HUES6 (cell line): ENCODE measurements around the gene ZDHHC15.
"Not testable (repeated sequence)": the region's sequence is repeated elsewhere in the genome, so short reads cannot be mapped to it uniquely, and the experiment has no call there.

Experiments
- H3K27ac ChIP-seq: 2 replicates; pipeline ENCODE4 v1.7.0; 2013; ENCODE audit warnings: low read depth, mild to moderate bottlenecking, low read length, inconsistent platforms
- H3K27me3 ChIP-seq: 2 replicates; pipeline ENCODE4 v1.6.1; 2013; ENCODE audit warnings: low read length; ENCODE audit not compliant: control insufficient read depth, insufficient read depth
- H3K36me3 ChIP-seq: 2 replicates; pipeline ENCODE4 v1.6.1; 2013; ENCODE audit warnings: low read length; ENCODE audit not compliant: control insufficient read depth, insufficient read depth
- H3K4me1 ChIP-seq: 2 replicates; pipeline ENCODE4 v1.6.1; 2013; ENCODE audit warnings: low read length; ENCODE audit not compliant: control insufficient read depth, insufficient read depth
- H3K4me3 ChIP-seq: 2 replicates; pipeline ENCODE4 v1.5.1; 2013; ENCODE audit warnings: low read depth, low read length
- H3K9ac ChIP-seq: one replicate; pipeline ENCODE4 v1.6.1; 2013; ENCODE audit warnings: mild to moderate bottlenecking, low read length
- H3K9me3 ChIP-seq: 2 replicates; pipeline ENCODE4 v1.6.1; 2013; ENCODE audit warnings: low read depth, low read length; ENCODE audit not compliant: control insufficient read depth, insufficient read depth

The ZDHHC15 gene, protein sequence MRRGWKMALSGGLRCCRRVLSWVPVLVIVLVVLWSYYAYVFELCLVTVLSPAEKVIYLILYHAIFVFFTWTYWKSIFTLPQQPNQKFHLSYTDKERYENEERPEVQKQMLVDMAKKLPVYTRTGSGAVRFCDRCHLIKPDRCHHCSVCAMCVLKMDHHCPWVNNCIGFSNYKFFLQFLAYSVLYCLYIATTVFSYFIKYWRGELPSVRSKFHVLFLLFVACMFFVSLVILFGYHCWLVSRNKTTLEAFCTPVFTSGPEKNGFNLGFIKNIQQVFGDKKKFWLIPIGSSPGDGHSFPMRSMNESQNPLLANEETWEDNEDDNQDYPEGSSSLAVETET

DNA sequence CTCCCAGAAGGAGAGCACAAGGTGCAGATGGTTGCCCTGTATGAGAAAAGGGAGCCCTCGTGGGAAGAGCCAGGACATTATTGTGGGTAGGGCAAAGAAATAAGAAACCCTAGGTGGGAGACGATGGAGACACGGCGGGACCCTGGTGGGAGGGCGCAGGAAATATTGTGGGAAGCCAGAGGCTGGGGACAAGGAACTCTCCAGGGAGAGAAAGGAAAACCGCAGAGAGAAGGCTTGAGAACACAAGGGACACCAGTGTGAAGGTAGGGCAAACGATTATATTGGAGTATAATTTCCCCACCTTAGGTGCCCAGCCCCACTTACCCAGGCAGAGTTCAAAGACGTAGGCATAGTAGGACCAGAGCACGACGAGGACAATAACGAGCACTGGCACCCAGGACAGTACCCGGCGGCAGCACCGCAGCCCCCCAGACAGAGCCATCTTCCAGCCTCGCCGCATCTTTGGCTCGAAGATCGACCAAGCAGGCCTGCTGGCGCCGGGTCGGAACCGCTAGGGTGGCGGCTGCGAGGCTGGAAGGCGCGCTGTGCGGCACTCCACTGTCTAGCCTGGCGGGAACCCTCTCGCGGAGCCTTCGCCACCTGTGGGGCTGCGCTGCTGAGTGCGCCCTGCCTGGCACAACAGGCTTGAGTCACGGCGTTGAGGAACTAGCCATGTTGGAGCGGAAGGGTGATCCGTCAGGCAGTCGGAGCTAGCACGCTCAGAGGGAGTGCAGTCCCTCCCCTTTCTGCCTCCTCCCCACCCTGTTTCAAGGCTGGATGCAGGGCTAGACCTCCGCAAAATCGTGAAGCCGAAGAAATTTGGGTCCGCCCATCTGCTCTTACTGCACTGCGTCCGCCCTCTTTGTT is at the start of gene ZDHHC15:
Gene ZDHHC15 (minus strand): TSS at position 473 of the 867 bp plus-strand sequence. CDS start 13 bp downstream, at position 460.
- no peaks in the 10 kb centered on the region for H3K4me1 ChIP-seq
- peak within 1 kb of the TSS; percentile 79 for H3K9ac ChIP-seq
- peak within 1 kb of the TSS; percentile 90 for H3K4me3 ChIP-seq
- H3K36me3 ChIP-seq, result no peaks in the 10 kb centered on the region
- no peaks in the 10 kb centered on the region for H3K27me3 ChIP-seq
- H3K27ac ChIP-seq, result no peak within 1 kb of the TSS
- H3K9me3 ChIP-seq, result peaks cover 12% of the 10 kb centered on the region; the same call in 1 of the 2 replicates

DNA sequence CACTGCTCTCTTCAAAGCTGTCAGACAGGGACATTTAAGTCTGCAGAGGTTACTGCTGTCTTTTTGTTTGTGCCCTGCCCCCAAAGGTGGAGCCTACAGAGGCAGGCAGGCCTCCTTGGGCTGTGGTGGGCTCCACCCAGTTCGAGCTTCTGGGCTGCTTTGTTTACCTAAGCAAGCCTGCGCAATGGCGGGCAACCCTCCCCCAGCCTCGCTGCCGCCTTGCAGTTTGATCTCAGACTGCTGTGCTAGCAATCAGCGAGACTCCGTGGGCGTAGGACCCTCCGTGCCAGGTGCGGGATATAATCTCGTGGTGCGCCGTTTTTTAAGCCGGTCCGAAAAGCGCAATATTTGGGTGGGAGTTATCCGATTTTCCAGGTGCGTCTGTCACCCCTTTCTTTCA is 37.7 kb upstream of the ZDHHC15 start:
- not testable (repeated sequence) for H3K9me3 ChIP-seq, H3K36me3 ChIP-seq, H3K4me1 ChIP-seq, H3K9ac ChIP-seq, H3K27me3 ChIP-seq, H3K4me3 ChIP-seq, H3K27ac ChIP-seq

DNA sequence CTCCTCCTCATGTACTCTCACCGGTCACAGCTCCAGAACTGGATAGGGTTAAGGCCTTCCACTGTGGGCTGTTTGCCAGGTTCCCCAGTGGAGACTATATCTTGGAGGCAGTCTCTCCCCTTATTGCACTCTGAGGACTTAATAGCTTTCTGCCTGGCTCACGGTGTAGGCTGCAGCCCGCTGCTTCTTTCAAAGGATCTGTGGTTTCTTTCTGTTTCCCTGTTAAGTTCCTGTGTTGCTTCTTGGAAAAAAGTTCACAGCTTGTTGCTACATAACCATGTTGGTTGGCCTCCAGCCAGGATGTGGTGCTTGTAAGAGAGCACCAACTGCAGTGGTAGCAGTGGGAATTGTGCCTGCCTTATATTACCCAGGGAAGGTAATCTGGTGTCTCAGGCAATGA is 24.9 kb upstream of the ZDHHC15 start:
- H3K9ac ChIP-seq, result no peak overlapping the region
- peaks cover 14% of the 10 kb centered on the region; the same call in 1 of the 2 replicates for H3K9me3 ChIP-seq
- no peaks in the 10 kb centered on the region for H3K4me1 ChIP-seq
- H3K36me3 ChIP-seq, result no peaks in the 10 kb centered on the region
- no peak overlapping the region for H3K27ac ChIP-seq
- no peaks in the 10 kb centered on the region for H3K27me3 ChIP-seq
- H3K4me3 ChIP-seq, result no peak overlapping the region

DNA sequence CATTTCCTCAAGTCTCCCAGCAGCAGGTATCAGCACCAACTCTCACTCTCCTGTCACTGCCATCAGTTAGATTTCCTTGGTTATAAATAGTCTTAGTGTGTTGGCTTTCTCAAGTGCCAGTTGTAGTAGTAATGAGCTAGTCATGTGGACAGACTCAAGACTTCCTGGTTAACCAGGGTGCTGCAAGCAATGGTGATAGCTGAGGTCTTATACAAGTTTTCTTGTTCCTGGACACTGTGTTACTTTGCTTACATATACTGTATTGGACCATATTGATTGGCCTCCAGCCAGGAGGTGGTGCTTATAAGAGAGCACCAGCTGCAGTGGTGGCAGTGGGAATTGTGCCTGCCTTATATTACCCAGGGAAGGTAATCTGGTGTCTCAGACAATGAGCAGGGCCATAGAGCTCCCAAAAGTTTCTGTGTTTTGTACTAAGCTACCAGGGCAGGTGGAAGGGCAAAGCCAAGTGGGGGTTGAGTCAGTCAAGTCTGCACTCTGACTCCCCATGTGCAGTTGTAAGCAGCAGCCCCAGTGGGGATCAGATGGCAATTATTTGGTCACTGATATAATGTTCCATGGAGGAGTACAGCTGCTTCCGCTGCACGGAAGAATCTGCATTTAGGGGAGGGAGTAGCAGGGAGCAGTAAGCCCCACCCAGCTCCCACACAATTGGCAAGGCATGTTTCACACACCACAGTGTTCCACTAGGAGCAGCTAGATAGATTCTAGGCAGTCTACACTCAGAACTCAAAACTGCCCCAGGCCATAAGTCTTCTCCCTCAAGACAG is 24.1 kb upstream of the ZDHHC15 start:
- Histone ChIP-seq H3K4me1 (peaks cover 2% of the 10 kb centered on the region; the same call in 1 of the 2 replicates), H3K27ac (no peak overlapping the region)

DNA sequence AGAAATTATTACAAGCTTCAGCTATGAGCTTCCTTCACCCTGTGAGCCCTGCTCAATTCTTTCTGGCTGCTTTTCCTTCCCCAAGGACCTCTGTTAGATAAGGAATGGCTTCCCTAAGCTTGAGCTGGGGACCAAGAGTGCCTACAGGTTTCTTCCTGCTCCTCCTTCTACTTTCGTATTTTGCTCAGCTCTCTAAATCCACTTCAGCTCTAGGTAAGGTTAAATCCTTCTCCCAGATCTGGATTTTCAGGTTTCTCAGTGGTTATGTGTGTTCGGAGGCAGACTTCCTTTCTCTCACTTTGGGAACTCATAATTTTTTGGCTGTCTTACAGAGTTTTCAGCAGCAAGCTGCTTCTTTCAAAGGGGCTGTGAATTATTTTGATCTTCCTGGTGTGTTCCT is 21.9 kb upstream of the ZDHHC15 start:
- Histone ChIP-seq H3K4me1 (peaks cover 4% of the 10 kb centered on the region; the same call in 1 of the 2 replicates), H3K9ac (no peak overlapping the region), H3K27me3 (no peaks in the 10 kb centered on the region), H3K4me3 (no peak overlapping the region), H3K36me3 (no peaks in the 10 kb centered on the region), H3K9me3 (peaks cover 23% of the 10 kb centered on the region; the same call in 1 of the 2 replicates), H3K27ac (no peak overlapping the region)

More for the DNA sequence above, 24.1 kb upstream of the ZDHHC15 start:
- H3K9me3 ChIP-seq, result peaks cover 19% of the 10 kb centered on the region; the same call in 1 of the 2 replicates
- H3K4me3 ChIP-seq, result no peak overlapping the region
- no peak overlapping the region for H3K9ac ChIP-seq
- H3K27me3 ChIP-seq, result no peaks in the 10 kb centered on the region
- H3K36me3 ChIP-seq, result no peaks in the 10 kb centered on the region

DNA sequence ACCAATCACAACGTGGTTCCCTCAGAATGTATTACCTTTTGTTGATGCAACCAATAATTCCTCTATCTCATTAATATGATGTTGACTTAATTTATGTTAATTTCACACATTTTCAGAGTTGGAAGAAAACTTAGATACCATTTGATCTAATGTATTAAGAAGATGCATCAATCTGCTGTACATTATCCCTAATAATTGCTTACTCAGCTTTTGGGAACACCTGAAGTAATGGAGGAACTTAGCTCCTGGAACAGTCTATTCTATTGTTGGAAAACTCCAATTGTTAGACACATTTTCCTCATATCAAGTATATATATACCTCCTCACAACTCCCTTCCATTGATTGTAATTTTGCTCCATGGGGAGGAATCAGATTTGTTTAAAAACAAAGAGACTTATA is 38.9 kb downstream of the ZDHHC15 start:
- no peaks in the 10 kb centered on the region for H3K4me1 ChIP-seq
- no peak overlapping the region for H3K4me3 ChIP-seq
- no peak overlapping the region for H3K27ac ChIP-seq
- H3K36me3 ChIP-seq, result no peaks in the 10 kb centered on the region
- peaks cover 24% of the 10 kb centered on the region for H3K9me3 ChIP-seq
- no peaks in the 10 kb centered on the region for H3K27me3 ChIP-seq
- no peak overlapping the region for H3K9ac ChIP-seq

DNA sequence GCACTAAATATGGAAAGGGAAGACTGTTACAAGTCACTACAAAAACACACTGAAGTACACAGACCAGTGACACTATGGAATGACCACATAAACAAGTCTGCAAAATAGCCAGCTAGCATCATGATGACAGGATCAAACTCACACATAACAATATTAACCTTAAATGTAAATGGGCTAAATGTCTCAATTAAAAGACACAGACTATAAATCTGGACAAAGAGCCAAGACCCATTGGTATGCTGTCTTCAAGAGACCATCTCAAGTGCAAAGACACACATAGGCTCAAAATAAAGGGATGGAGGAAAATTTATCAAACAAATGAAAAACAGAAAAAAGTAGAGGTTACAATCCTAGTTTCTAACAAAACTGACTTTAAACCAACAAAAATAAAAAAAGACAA is 61.1 kb downstream of the ZDHHC15 start:
- not testable (repeated sequence) for H3K4me1 ChIP-seq, H3K4me3 ChIP-seq, H3K27ac ChIP-seq, H3K9ac ChIP-seq, H3K27me3 ChIP-seq, H3K36me3 ChIP-seq
- peaks cover 19% of the 10 kb centered on the region; the same call in 1 of the 2 replicates for H3K9me3 ChIP-seq

DNA sequence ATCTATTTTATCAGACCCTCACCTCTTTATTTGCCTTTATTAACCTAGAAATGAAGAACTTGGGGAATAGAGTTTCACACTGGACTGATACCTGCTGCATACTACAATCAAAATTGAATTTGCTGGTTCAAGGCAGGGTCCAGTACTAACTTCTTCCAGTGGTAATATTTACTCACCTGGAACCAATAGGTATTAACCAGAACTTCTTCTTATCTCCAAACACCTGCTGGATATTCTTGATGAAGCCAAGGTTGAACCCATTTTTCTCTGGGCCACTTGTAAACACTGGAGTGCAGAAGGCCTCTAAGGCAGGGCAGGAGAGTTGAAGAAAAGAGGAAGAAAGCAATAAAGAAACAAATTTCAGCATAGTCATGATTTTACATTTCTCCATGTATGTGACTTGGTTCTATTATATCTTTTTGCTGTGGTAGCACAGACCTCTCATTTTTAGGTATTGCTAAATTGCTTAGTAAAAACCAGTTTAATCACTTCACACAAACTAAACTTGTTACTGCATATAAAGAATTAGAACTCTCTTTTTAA is 101.1 kb downstream of the ZDHHC15 start:
- H3K4me3 ChIP-seq, result no peak overlapping the region
- H3K36me3 ChIP-seq, result no peaks in the 10 kb centered on the region
- H3K4me1 ChIP-seq, result no peaks in the 10 kb centered on the region
- H3K27me3 ChIP-seq, result no peaks in the 10 kb centered on the region
- no peak overlapping the region for H3K27ac ChIP-seq
- H3K9ac ChIP-seq, result no peak overlapping the region
- H3K9me3 ChIP-seq, result no peaks in the 10 kb centered on the region; the same call in 1 of the 2 replicates

DNA sequence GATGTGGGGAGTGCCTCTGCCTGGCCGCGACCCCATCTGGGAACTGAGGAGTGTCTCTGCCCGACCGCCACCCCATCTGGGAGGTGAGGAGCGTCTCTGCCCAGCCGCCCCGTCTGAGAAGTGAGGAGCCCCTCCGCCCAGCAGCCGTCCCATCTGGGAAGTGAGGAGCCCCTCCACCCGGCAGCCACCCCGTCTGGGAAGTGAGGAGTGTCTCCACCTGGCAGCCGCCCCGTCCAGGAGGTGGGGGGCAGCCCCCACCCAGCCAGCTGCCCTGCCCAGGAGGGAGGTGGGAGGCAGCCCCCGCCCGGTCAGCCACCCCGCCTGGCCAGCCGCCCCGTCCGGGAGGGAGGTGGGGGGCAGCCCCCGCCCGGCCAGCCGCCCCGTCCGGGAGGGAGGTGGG is 115.7 kb downstream of the ZDHHC15 start:
- H3K36me3 ChIP-seq, H3K9ac ChIP-seq: not testable (repeated sequence)
- peaks cover 33% of the 10 kb centered on the region for H3K9me3 ChIP-seq

DNA sequence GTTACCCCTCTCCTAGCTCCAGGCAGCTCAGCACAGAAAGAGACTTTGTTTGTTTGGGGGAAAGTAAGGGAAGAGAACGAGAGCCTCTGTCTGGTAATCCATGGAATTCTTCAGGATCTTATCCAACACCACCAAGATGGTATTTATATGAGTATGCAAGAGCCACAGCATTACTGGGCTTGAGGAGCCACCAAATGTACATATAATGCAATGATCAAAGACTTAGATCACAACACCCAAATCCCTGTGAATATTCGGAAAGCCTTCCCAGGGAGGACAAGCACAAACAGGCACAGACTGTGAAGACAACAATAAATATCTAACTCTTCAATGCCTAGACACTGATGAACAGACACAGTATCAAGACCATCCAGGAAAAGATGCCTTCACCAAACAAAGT is 132.4 kb downstream of the ZDHHC15 start:
- H3K27me3 ChIP-seq, result no peaks in the 10 kb centered on the region
- H3K36me3 ChIP-seq, result no peaks in the 10 kb centered on the region
- no peaks in the 10 kb centered on the region for H3K4me1 ChIP-seq
- no peak overlapping the region for H3K9ac ChIP-seq
- no peak overlapping the region for H3K27ac ChIP-seq
- H3K9me3 ChIP-seq, result peaks cover 26% of the 10 kb centered on the region
- no peak overlapping the region for H3K4me3 ChIP-seq

More for the DNA sequence above, 115.7 kb downstream of the ZDHHC15 start:
- not testable (repeated sequence) for H3K27ac ChIP-seq, H3K4me3 ChIP-seq, H3K27me3 ChIP-seq, H3K4me1 ChIP-seq
